A673 (cell line): Measurements from ENCODE around the gene CWF19L2. TPM values are rescaled to one million over a fixed set of nuclear protein-coding genes. Genes with fewer than 3 reads are reported as not detected.
A peak's percentile ranks its signal among the peaks of the same experiment; 100 is the strongest.

Experiments used
- BruUV-seq: library from RNA; stranded (reverse); fragments of 400-500 nt; replicated peaks from 2 replicates; lab custom pipeline; 2021; lab: Mats Ljungman, UMichigan
- CTCF ChIA-PET: fragments of 300-600 bp; sonication (Branson Sonifier 250); formaldehyde crosslinking; loops from one replicate; lab custom pipeline; 2022; ENCODE audit warnings: antibody characterized with exemption; lab: Charles Lee
- POLR2A ChIA-PET: fragments of 300-600 bp; sonication (Branson Sonifier 250); formaldehyde crosslinking; loops from one replicate; lab custom pipeline; 2022; ENCODE audit warnings: antibody characterized with exemption; ENCODE audit not compliant: low non-redundant PET; lab: Charles Lee
- DNase-seq: peaks from one replicate; pipeline ENCODE4 v3.0.0-alpha.2; 2015; ENCODE audit warnings: low spot score
- H3K27ac ChIP-seq: fragments of 200-600 bp; sonication (generic); 2 replicates; pipeline ENCODE4 v1.5.1; 2016; ENCODE audit warnings: mixed run types, low read depth, mild to moderate bottlenecking, mixed read lengths, antibody characterized with exemption, low read length; ENCODE audit not compliant: poor library complexity, severe bottlenecking
- H3K27me3 ChIP-seq: fragments of 200-600 bp; sonication (generic); replicated peaks from 2 replicates; pipeline ENCODE4 v1.6.1; 2017; ENCODE audit warnings: mixed run types, low read depth, mild to moderate bottlenecking, mixed read lengths, antibody characterized with exemption, low read length; ENCODE audit not compliant: insufficient read depth, poor library complexity
- H3K36me3 ChIP-seq: fragments of 200-600 bp; sonication (generic); 2 replicates; pipeline ENCODE4 v1.6.1; 2016; ENCODE audit warnings: mixed run types, mild to moderate bottlenecking, mixed read lengths, antibody characterized with exemption, low read length; ENCODE audit not compliant: insufficient read depth, poor library complexity, severe bottlenecking
- H3K4me1 ChIP-seq: fragments of 200-600 bp; sonication (generic); 2 replicates; pipeline ENCODE4 v1.6.1; 2017; ENCODE audit warnings: mixed run types, mild to moderate bottlenecking, mixed read lengths, antibody characterized with exemption, low read length; ENCODE audit not compliant: insufficient read depth, poor library complexity, severe bottlenecking
- H3K4me3 ChIP-seq: fragments of 200-600 bp; sonication (generic); 2 replicates; pipeline ENCODE4 v1.5.1; 2016; ENCODE audit warnings: low read depth, mixed run types, mild to moderate bottlenecking, mixed read lengths, low read length; ENCODE audit not compliant: poor library complexity, severe bottlenecking
- H3K9me3 ChIP-seq: fragments of 200-600 bp; sonication (generic); 2 replicates; pipeline ENCODE4 v1.6.1; 2016; ENCODE audit warnings: mixed run types, low read depth, mild to moderate bottlenecking, mixed read lengths, antibody characterized with exemption, low read length; ENCODE audit not compliant: poor library complexity, severe bottlenecking
- CTCF ChIP-seq: fragments of 300-800, 200-600 bp; sonication (generic); conservative IDR thresholded peaks from 2 replicates; pipeline ENCODE4 v1.5.1; 2017; ENCODE audit warnings: low read depth, mild to moderate bottlenecking, antibody characterized with exemption, low read length, moderate library complexity, mixed read lengths
- EZH2 ChIP-seq: fragments of 200-600 bp; sonication (generic); IDR thresholded peaks from 2 replicates; pipeline ENCODE4 v1.6.1; 2017; ENCODE audit warnings: borderline replicate concordance, low read depth, mild to moderate bottlenecking, mixed read lengths, antibody characterized with exemption, low read length; ENCODE audit not compliant: poor library complexity, severe bottlenecking
- intact Hi-C: fragments of 100-400 bp; cut with micrococcal nuclease; formaldehyde crosslinking; loops from one replicate; pipeline ENCODE4 v1.10.0; 2022; ENCODE audit not compliant: unreplicated experiment
- total RNA-seq: library from RNA; stranded (reverse); gene quantifications from 2 replicates; pipeline ENCODE4 v1.2.3, GENCODE V29; 2021

Gene CWF19L2
- total RNA-seq, 1 experiment from 2014 or later: 26.3 TPM

- Histone ChIP-seq H3K27ac (no peak overlapping the region), H3K27me3 (no peaks in the 10 kb centered on the region), H3K9me3 (no peaks in the 10 kb centered on the region), H3K4me3 (no peak overlapping the region), H3K4me1 (no peaks in the 10 kb centered on the region), H3K36me3 (no peaks in the 10 kb centered on the region)
- no TSS peak for BruUV-seq
- intact Hi-C loops: no loop called here
- no peak for TF ChIP-seq EZH2
- no peak for TF ChIP-seq CTCF
- CTCF ChIA-PET: no interaction called here
- peak; percentile 32 for DNase-seq
- POLR2A ChIA-PET: no interaction called here
Measured at GRCh38 chr11:107293677-107294344, 163.8 kb downstream of the CWF19L2 start.

GRCh38 chr11:107282195-107282594 is 175.4 kb downstream of the CWF19L2 start:
- Histone ChIP-seq H3K4me1 (no peaks in the 10 kb centered on the region), H3K4me3 (no peak overlapping the region), H3K36me3 (no peaks in the 10 kb centered on the region), H3K9me3 (no peaks in the 10 kb centered on the region), H3K27me3 (no peaks in the 10 kb centered on the region), H3K27ac (no peak overlapping the region)
- TF ChIP-seq CTCF: peak; percentile 23; the same call in 1 of the 2 replicates
- no peak for TF ChIP-seq EZH2
- BruUV-seq: no TSS peak
- peak; percentile 11 for DNase-seq
- intact Hi-C loops: no loop called here
- POLR2A ChIA-PET: no interaction called here
- CTCF ChIA-PET: interaction anchor here (0.7 kb wide), 1 partner anchor 204 kb away, joined by 3 read pairs; no protein-coding TSS in a partner anchor

Other genes with a start within 250 kb of the CWF19L2 start
- gene ALKBH8, start 107.9 kb upstream of the CWF19L2 start, total RNA-seq: 13.6 and 17.0 TPM in 2 replicates
- not detected in 2 replicates for gene ELMOD1, start 133.3 kb upstream of the CWF19L2 start, total RNA-seq